ENCODE data around the gene TBC1D22A. TPM values are rescaled to one million over a fixed set of nuclear protein-coding genes. Genes with fewer than 3 reads are reported as not detected.
A peak's percentile ranks its signal among the peaks of the same experiment; 100 is the strongest.

TBC1D22A gene
- total RNA-seq, 1 donor from 2014 or later, result 15.3 TPM

GRCh38 chr22:46990937-46991550 is 228.6 kb downstream of the TBC1D22A start:
- DNase-seq (ENCODE audit: low read depth in 2 of 2), result no peak

- no peak for DNase-seq (ENCODE audit: low read depth in 2 of 2)
These were observed 229.2 kb downstream of the TBC1D22A start for GRCh38 chr22:46991666-46992065.

GRCh38 chr22:46992121-46992731 is 229.8 kb downstream of the TBC1D22A start:
- no peak for DNase-seq (ENCODE audit: low read depth in 2 of 2)

GRCh38 chr22:46993633-46994032 is 231.2 kb downstream of the TBC1D22A start:
- no peak for DNase-seq (ENCODE audit: low read depth in 2 of 2)

- DNase-seq (ENCODE audit: low read depth in 2 of 2), result no peak
These were observed 231.8 kb downstream of the TBC1D22A start for GRCh38 chr22:46994265-46994664.

GRCh38 chr22:46994983-46995382 is 232.5 kb downstream of the TBC1D22A start:
- no peak for DNase-seq (ENCODE audit: low read depth in 2 of 2)

- no peak for DNase-seq (ENCODE audit: low read depth in 2 of 2)
These were observed 233.3 kb downstream of the TBC1D22A start for GRCh38 chr22:46995501-46996360.

GRCh38 chr22:46996595-46997310 is 234.3 kb downstream of the TBC1D22A start:
- peak; percentile 32 to 53 for DNase-seq (ENCODE audit: low read depth in 2 of 2)

GRCh38 chr22:46997311-46997970 is 235.0 kb downstream of the TBC1D22A start:
- DNase-seq (ENCODE audit: low read depth in 2 of 2), result no peak

- DNase-seq (ENCODE audit: low read depth in 2 of 2), result no peak
These were observed 235.9 kb downstream of the TBC1D22A start for GRCh38 chr22:46998331-46998730.

GRCh38 chr22:47000256-47000655 is 237.8 kb downstream of the TBC1D22A start:
- no peak for DNase-seq (ENCODE audit: low read depth in 2 of 2)

GRCh38 chr22:47000888-47001287 is 238.4 kb downstream of the TBC1D22A start:
- DNase-seq (ENCODE audit: low read depth in 2 of 2), result no peak

GRCh38 chr22:47001288-47001687 is 238.8 kb downstream of the TBC1D22A start:
- no peak for DNase-seq (ENCODE audit: low read depth in 2 of 2)

GRCh38 chr22:47002692-47003091 is 240.2 kb downstream of the TBC1D22A start:
- no peak for DNase-seq (ENCODE audit: low read depth in 2 of 2)

- DNase-seq (ENCODE audit: low read depth in 2 of 2), result no peak
These were observed 243.3 kb downstream of the TBC1D22A start for GRCh38 chr22:47005506-47006408.

- no peak for DNase-seq (ENCODE audit: low read depth in 2 of 2)
These were observed 244.0 kb downstream of the TBC1D22A start for GRCh38 chr22:47006433-47006832.

- DNase-seq (ENCODE audit: low read depth in 2 of 2), result no peak
These were observed 244.4 kb downstream of the TBC1D22A start for GRCh38 chr22:47006869-47007268.

- no peak for DNase-seq (ENCODE audit: low read depth in 2 of 2)
These were observed 245.0 kb downstream of the TBC1D22A start for GRCh38 chr22:47007496-47007895.

GRCh38 chr22:47008208-47008885 is 245.9 kb downstream of the TBC1D22A start:
- no peak for DNase-seq (ENCODE audit: low read depth in 2 of 2)

Measured in lung microvascular endothelial cell (primary cell).